ENCODE results near the gene CFTR.

DNA sequence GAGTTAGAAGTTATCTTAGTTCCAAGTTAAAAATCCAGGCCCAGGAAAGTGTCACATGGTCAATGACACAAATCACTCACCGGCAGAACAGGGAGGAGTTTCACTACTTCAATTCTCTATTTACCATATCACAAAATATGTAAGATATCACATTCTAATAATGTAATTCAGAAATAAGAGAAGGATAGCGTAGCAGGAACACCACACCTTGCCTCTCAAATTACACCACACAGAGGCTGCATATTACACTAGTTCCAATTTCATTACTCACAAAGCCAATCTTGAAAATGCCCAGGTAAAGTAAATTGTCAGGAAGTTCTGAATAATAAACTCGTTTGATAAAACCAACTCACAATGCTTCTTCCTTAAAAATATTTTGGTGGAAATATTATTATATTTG lies 224.2 kb downstream of the CFTR start:
- no peak for TF ChIP-seq PCBP1 (IDR thresholded peaks at IDR 0.05; ENCODE audit: low read depth, low read length, poor library complexity, severe bottlenecking)
- TF ChIP-seq RAD51 (IDR thresholded peaks at IDR 0.05; ENCODE audit: borderline replicate concordance, low read depth), result no peak
- TF ChIP-seq BHLHE40 (IDR thresholded peaks at IDR 0.05; ENCODE audit: low read length), result no peak
- TF ChIP-seq ZNF12 (CRISPR knock-in tag; IDR thresholded peaks at IDR 0.05), result no peak
- TF ChIP-seq ETV5 (CRISPR knock-in tag; IDR thresholded peaks at IDR 0.05; ENCODE audit: low read depth), result no peak
- TF ChIP-seq POLR2A (conservative IDR thresholded peaks at IDR 0.05), result no peak
- TF ChIP-seq, protein P1, sequence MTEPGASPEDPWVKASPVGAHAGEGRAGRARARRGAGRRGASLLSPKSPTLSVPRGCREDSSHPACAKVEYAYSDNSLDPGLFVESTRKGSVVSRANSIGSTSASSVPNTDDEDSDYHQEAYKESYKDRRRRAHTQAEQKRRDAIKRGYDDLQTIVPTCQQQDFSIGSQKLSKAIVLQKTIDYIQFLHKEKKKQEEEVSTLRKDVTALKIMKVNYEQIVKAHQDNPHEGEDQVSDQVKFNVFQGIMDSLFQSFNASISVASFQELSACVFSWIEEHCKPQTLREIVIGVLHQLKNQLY (CRISPR knock-in tag; conservative IDR thresholded peaks at IDR 0.05), result no peak
